ENCODE data around the gene WDR5B.

Gene WDR5B

GRCh38 chr3:122416966-122417365, 1.1 kb upstream of the WDR5B start:
- no peak for TF ChIP-seq POLR2AphosphoS5 (IDR thresholded peaks at IDR 0.05; ENCODE audit: low read depth, low read length)
- TF ChIP-seq SIN3A (IDR thresholded peaks at IDR 0.05; ENCODE audit: borderline replicate concordance, insufficient read depth, low read length), result no peak
- no peak for TF ChIP-seq REST (IDR thresholded peaks at IDR 0.05; ENCODE audit: insufficient read depth in 1 of 2, low read depth in 2 of 2, low read length in 2 of 2)
- no peak for TF ChIP-seq TAF1 (IDR thresholded peaks at IDR 0.05; ENCODE audit: borderline replicate concordance, insufficient read depth, low read length)
- TF ChIP-seq FOXP2 (optimal IDR thresholded peaks at IDR 0.05; ENCODE audit: borderline replicate concordance, extremely low read depth, extremely low read length, insufficient read depth), result no peak

GRCh38 chr3:122415104-122415744, 638 bp downstream of the WDR5B start:
- TF ChIP-seq POLR2AphosphoS5 (IDR thresholded peaks at IDR 0.05; ENCODE audit: low read depth, low read length) (no peak), REST (IDR thresholded peaks at IDR 0.05; ENCODE audit: insufficient read depth in 1 of 2, low read depth in 2 of 2, low read length in 2 of 2) (no peak), SIN3A (IDR thresholded peaks at IDR 0.05; ENCODE audit: borderline replicate concordance, insufficient read depth, low read length) (no peak), FOXP2 (optimal IDR thresholded peaks at IDR 0.05; ENCODE audit: borderline replicate concordance, extremely low read depth, extremely low read length, insufficient read depth) (no peak), TAF1 (IDR thresholded peaks at IDR 0.05; ENCODE audit: borderline replicate concordance, insufficient read depth, low read length) (no peak)

GRCh38 chr3:122414391-122414790, 1.5 kb downstream of the WDR5B start:
- TF ChIP-seq FOXP2 (optimal IDR thresholded peaks at IDR 0.05; ENCODE audit: borderline replicate concordance, extremely low read depth, extremely low read length, insufficient read depth), result no peak
- no peak for TF ChIP-seq TAF1 (IDR thresholded peaks at IDR 0.05; ENCODE audit: borderline replicate concordance, insufficient read depth, low read length)

GRCh38 chr3:122410639-122411038, 5.2 kb downstream of the WDR5B start:
- no peak for TF ChIP-seq SIN3A (IDR thresholded peaks at IDR 0.05; ENCODE audit: borderline replicate concordance, insufficient read depth, low read length)
- no peak for TF ChIP-seq FOXP2 (optimal IDR thresholded peaks at IDR 0.05; ENCODE audit: borderline replicate concordance, extremely low read depth, extremely low read length, insufficient read depth)
- TF ChIP-seq POLR2AphosphoS5 (IDR thresholded peaks at IDR 0.05; ENCODE audit: low read depth, low read length), result no peak
- no peak for TF ChIP-seq TAF1 (IDR thresholded peaks at IDR 0.05; ENCODE audit: borderline replicate concordance, insufficient read depth, low read length)
- no peak for TF ChIP-seq REST (IDR thresholded peaks at IDR 0.05; ENCODE audit: insufficient read depth in 1 of 2, low read depth in 2 of 2, low read length in 2 of 2)

- no peak for TF ChIP-seq TAF1 (IDR thresholded peaks at IDR 0.05; ENCODE audit: borderline replicate concordance, insufficient read depth, low read length)
- no peak for TF ChIP-seq SIN3A (IDR thresholded peaks at IDR 0.05; ENCODE audit: borderline replicate concordance, insufficient read depth, low read length)
- TF ChIP-seq REST (IDR thresholded peaks at IDR 0.05; ENCODE audit: insufficient read depth in 1 of 2, low read depth in 2 of 2, low read length in 2 of 2), result no peak
- TF ChIP-seq POLR2AphosphoS5 (IDR thresholded peaks at IDR 0.05; ENCODE audit: low read depth, low read length), result no peak
- no peak for TF ChIP-seq FOXP2 (optimal IDR thresholded peaks at IDR 0.05; ENCODE audit: borderline replicate concordance, extremely low read depth, extremely low read length, insufficient read depth)
Observed at GRCh38 chr3:122410111-122410510, 5.8 kb downstream of the WDR5B start.

Measured in PFSK-1 (cell line).